Parathyroid adenoma (tissue), 2 donors: ENCODE results near the gene PACS2.

ENCODE experiments used
- H2AFZ ChIP-seq: fragments of 300-600 bp; sonication (generic); one replicate; pipeline ENCODE4 v1.7.0; 2017; ENCODE audit warnings: antibody characterized with exemption, mild to moderate bottlenecking
- H3K27ac ChIP-seq: fragments of 300-600 bp; sonication (generic); one replicate; pipeline ENCODE4 v1.7.0; 2017
- H3K27me3 ChIP-seq: fragments of 300-600 bp; sonication (generic); one replicate; pipeline ENCODE4 v1.7.0; 2017; ENCODE audit warnings: low read length; ENCODE audit not compliant: control insufficient read depth, insufficient read depth
- H3K36me3 ChIP-seq: fragments of 300-600 bp; sonication (generic); one replicate; pipeline ENCODE4 v1.7.0; 2017; ENCODE audit warnings: low read length; ENCODE audit not compliant: control insufficient read depth, insufficient read depth
- H3K4me1 ChIP-seq: fragments of 300-600 bp; sonication (generic); one replicate; pipeline ENCODE4 v1.7.0; 2017; ENCODE audit warnings: control low read depth
- H3K4me2 ChIP-seq: fragments of 300-600 bp; sonication (generic); one replicate; pipeline ENCODE4 v1.7.0; 2017; ENCODE audit warnings: low read length
- H3K4me3 ChIP-seq: fragments of 300-600 bp; sonication (generic); one replicate; pipeline ENCODE4 v1.7.0; 2017; ENCODE audit warnings: low read depth, low read length
- H3K79me2 ChIP-seq: fragments of 300-600 bp; sonication (generic); one replicate; pipeline ENCODE4 v1.7.0; 2017; ENCODE audit warnings: control low read depth
- H3K9ac ChIP-seq: fragments of 300-600 bp; sonication (generic); one replicate; pipeline ENCODE4 v1.7.0; 2017; ENCODE audit warnings: mild to moderate bottlenecking
- H3K9me3 ChIP-seq: fragments of 300-600 bp; sonication (generic); one replicate; pipeline ENCODE4 v1.7.0; 2017; ENCODE audit warnings: low read length; ENCODE audit not compliant: control insufficient read depth
- TF ChIP-seq, protein P1 (sequence below): fragments of 300-600 bp; sonication (generic); IDR thresholded peaks from one replicate; pipeline ENCODE4 v1.7.0; 2017; ENCODE audit warnings: antibody characterized with exemption, mild to moderate bottlenecking
- donor health status: primary hyperparathyroidism.

PACS2 gene

GRCh38 chr14:105432657-105433056 lies 118.1 kb downstream of the PACS2 start:
- Histone ChIP-seq H3K36me3 (no peaks in the 10 kb centered on the region), H3K9ac (no peak overlapping the region), H3K4me2 (no peak overlapping the region), H3K27ac (no peak overlapping the region), H3K4me1 (no peaks in the 10 kb centered on the region), H3K4me3 (no peak overlapping the region), H3K27me3 (no peaks in the 10 kb centered on the region), H3K9me3 (no peaks in the 10 kb centered on the region), H2AFZ (no peak overlapping the region), H3K79me2 (peaks cover 34% of the 10 kb centered on the region)
- TF ChIP-seq, protein P1, sequence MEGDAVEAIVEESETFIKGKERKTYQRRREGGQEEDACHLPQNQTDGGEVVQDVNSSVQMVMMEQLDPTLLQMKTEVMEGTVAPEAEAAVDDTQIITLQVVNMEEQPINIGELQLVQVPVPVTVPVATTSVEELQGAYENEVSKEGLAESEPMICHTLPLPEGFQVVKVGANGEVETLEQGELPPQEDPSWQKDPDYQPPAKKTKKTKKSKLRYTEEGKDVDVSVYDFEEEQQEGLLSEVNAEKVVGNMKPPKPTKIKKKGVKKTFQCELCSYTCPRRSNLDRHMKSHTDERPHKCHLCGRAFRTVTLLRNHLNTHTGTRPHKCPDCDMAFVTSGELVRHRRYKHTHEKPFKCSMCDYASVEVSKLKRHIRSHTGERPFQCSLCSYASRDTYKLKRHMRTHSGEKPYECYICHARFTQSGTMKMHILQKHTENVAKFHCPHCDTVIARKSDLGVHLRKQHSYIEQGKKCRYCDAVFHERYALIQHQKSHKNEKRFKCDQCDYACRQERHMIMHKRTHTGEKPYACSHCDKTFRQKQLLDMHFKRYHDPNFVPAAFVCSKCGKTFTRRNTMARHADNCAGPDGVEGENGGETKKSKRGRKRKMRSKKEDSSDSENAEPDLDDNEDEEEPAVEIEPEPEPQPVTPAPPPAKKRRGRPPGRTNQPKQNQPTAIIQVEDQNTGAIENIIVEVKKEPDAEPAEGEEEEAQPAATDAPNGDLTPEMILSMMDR, result no peak

- H3K36me3 ChIP-seq, result no peaks in the 10 kb centered on the region
- peaks cover 39% of the 10 kb centered on the region for H3K79me2 ChIP-seq
- TF ChIP-seq, protein P1, result no peak
- H3K27me3 ChIP-seq, result no peaks in the 10 kb centered on the region
- no peak overlapping the region for H3K9ac ChIP-seq
- H3K9me3 ChIP-seq, result no peaks in the 10 kb centered on the region
- H3K4me1 ChIP-seq, result no peaks in the 10 kb centered on the region
- no peak overlapping the region for H3K27ac ChIP-seq
- H2AFZ ChIP-seq, result no peak overlapping the region
- H3K4me3 ChIP-seq, result no peak overlapping the region
- no peak overlapping the region for H3K4me2 ChIP-seq
These were observed 118.6 kb downstream of the PACS2 start for GRCh38 chr14:105433161-105433605.

GRCh38 chr14:105436402-105436801 lies 121.9 kb downstream of the PACS2 start:
- no peak overlapping the region for H3K4me3 ChIP-seq
- H3K9ac ChIP-seq, result no peak overlapping the region
- H3K4me1 ChIP-seq, result no peaks in the 10 kb centered on the region
- no peaks in the 10 kb centered on the region for H3K9me3 ChIP-seq
- no peak overlapping the region for H2AFZ ChIP-seq
- H3K27me3 ChIP-seq, result no peaks in the 10 kb centered on the region
- H3K27ac ChIP-seq, result no peak overlapping the region
- TF ChIP-seq, protein P1, result no peak
- H3K36me3 ChIP-seq, result no peaks in the 10 kb centered on the region
- H3K79me2 ChIP-seq, result peaks cover 61% of the 10 kb centered on the region
- no peak overlapping the region for H3K4me2 ChIP-seq

- Histone ChIP-seq H3K4me3 (no peak overlapping the region), H3K9ac (no peak overlapping the region), H3K27ac (no peak overlapping the region), H3K27me3 (no peaks in the 10 kb centered on the region), H3K36me3 (no peaks in the 10 kb centered on the region), H3K9me3 (no peaks in the 10 kb centered on the region), H3K4me1 (no peaks in the 10 kb centered on the region), H3K4me2 (no peak overlapping the region), H3K79me2 (peaks cover 61% of the 10 kb centered on the region), H2AFZ (no peak overlapping the region)
- TF ChIP-seq, protein P1, result no peak
These were observed 122.6 kb downstream of the PACS2 start for GRCh38 chr14:105436891-105437722.
